SJCRH30 (cell line): ENCODE data around the gene HOXA13. TPM values are rescaled to one million over a fixed set of nuclear protein-coding genes. Genes with fewer than 3 reads are reported as not detected.

Experiments used
- DNase-seq, 2 experiments: peaks; one replicate each; pipeline ENCODE4 v3.0.0-alpha.2; 2015 to 2020
- H3K27ac ChIP-seq: fragments of 250-450 bp; sonication (Bioruptor Pico); 2 replicates; pipeline ENCODE4 v1.5.1; 2020; ENCODE audit warnings: mild to moderate bottlenecking, moderate library complexity
- H3K27me3 ChIP-seq: fragments of 250-450 bp; sonication (Bioruptor Pico); 2 replicates; pipeline ENCODE4 v1.5.1; 2020; ENCODE audit warnings: mild to moderate bottlenecking, moderate library complexity
- H3K36me3 ChIP-seq: fragments of 250-450 bp; sonication (Bioruptor Pico); 2 replicates; pipeline ENCODE4 v1.5.1; 2020; ENCODE audit warnings: mild to moderate bottlenecking, moderate library complexity
- H3K4me1 ChIP-seq: fragments of 250-450 bp; sonication (Bioruptor Pico); 2 replicates; pipeline ENCODE4 v1.5.1; 2020; ENCODE audit warnings: mild to moderate bottlenecking, moderate library complexity
- H3K4me3 ChIP-seq: fragments of 250-450 bp; sonication (Bioruptor Pico); 2 replicates; pipeline ENCODE4 v1.5.1; 2020; ENCODE audit warnings: mild to moderate bottlenecking, moderate library complexity
- H3K9me3 ChIP-seq: fragments of 250-450 bp; sonication (Bioruptor Pico); replicated peaks from 2 replicates; pipeline ENCODE4 v1.5.1; 2020; ENCODE audit warnings: mild to moderate bottlenecking, moderate library complexity
- total RNA-seq: library from RNA; depleted of rRNA; stranded (reverse); fragments of >200 nt; shearing (Covaris generic); gene quantifications from 2 replicates; pipeline ENCODE4 v1.2.3, GENCODE V29; 2014

Gene HOXA13
- total RNA-seq, 1 experiment from 2014 or later: 1.7 TPM

DNA sequence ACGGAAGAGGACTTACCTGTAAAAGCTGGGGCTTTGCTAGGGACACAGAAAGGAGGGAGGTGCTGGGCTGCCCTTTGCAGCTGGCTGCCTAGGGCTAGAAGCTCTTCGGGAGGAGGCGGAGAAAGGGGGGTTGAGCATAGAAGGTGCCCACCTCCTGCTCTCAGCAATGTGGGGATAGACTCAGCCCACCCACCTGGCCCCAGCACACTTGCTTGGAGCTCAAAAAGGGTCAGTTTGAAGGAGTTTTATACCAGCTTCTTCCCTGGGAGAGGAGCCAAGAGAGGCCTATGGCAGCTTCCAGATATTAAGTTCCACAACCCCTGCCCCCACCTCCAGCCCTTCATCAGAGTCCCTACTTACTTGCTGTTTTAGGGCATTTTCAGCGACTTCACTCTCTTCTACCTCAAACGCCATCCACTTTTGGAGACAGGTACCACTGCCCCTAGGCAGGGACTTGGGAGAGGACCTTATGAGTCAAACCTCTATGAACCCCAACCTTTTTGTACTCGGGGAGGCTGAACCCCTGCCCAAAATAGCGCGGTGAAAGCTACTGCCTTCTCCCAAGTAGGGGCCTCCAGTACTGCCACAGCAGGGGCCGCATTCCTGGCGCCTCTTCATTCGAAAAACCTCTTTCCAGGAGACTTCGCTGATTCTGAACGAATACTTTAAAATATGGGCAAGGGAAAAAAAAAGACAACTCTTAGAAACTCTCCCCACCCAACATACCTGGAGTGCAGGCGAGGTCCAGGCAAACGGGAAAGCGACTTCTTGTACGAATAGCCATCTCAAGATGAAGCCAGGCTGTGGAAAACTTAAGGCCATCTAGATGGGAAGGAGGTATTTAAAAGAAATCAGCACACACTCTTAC is 41.5 kb upstream of the HOXA13 start:
- Histone ChIP-seq H3K4me1 (no peaks in the 10 kb centered on the region), H3K27ac (no peak overlapping the region), H3K36me3 (no peaks in the 10 kb centered on the region), H3K4me3 (no peak overlapping the region), H3K9me3 (no peaks in the 10 kb centered on the region), H3K27me3 (peaks cover 4% of the 10 kb centered on the region; the same call in 1 of the 2 replicates)
- DNase-seq: no peak

- no peak overlapping the region for H3K4me3 ChIP-seq
- peaks cover 4% of the 10 kb centered on the region; the same call in 1 of the 2 replicates for H3K27me3 ChIP-seq
- no peaks in the 10 kb centered on the region for H3K9me3 ChIP-seq
- no peak for DNase-seq
- no peaks in the 10 kb centered on the region for H3K36me3 ChIP-seq
- H3K4me1 ChIP-seq: no peaks in the 10 kb centered on the region
- H3K27ac ChIP-seq: no peak overlapping the region
Measured at GRCh38 chr7:27240015-27240731, 40.3 kb upstream of the HOXA13 start.

DNA sequence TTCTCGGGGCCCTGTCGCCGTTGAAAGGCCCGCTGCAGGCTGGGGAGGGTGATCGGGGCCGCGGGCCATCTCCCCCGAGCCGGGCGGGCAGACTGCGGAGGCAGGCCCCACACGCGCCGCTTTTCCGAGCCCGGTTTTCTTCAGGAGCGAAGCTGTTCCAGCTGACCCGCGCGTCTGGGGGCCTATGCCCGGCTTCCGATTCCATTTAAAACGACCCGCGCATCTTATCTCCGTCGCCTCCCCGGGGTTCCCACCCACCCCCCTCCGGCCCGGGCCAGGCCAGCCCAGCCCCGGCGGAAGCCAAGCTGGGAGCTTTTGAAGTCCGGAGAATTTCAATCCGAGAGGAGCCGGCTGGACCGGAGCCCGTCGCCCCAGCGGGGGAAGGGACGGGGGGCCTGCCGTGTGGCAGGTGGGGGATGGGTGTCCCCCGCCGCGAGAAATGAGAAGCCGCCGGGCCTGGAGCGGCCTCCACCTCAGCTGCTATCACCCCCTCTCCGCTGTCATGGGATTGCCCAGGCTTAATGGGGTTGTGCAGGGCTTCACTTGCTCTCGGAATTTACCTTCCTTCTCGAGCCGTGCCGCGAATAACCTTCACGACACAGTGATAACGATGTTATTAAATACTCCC is 39.6 kb upstream of the HOXA13 start:
- DNase-seq: no peak
- Histone ChIP-seq H3K27me3 (peaks cover 4% of the 10 kb centered on the region; the same call in 1 of the 2 replicates), H3K27ac (no peak overlapping the region), H3K4me3 (no peak overlapping the region), H3K36me3 (no peaks in the 10 kb centered on the region), H3K4me1 (no peaks in the 10 kb centered on the region), H3K9me3 (no peaks in the 10 kb centered on the region)

DNA sequence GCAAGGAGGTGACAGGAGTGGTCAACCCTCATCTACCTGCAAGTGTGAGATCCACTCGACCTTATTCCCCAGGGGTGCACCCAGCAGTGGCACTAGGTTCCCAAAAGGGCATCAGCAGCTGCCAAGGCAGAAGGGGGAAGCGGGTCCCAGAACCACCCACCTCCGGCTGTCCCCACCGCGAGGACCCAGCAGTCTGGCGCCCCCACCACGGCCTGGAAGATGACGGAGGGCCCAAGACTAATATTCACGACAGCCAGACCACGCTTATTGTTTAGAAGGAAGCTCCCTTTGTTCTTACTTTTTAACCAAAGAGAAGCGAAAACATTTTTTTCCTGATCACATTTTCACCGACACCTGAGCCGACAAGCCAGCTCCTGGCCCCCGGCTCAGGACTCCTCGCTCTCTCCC is 39.1 kb upstream of the HOXA13 start:
- Histone ChIP-seq H3K4me3 (no peak overlapping the region), H3K27ac (no peak overlapping the region), H3K27me3 (peaks cover 4% of the 10 kb centered on the region; the same call in 1 of the 2 replicates), H3K36me3 (no peaks in the 10 kb centered on the region), H3K9me3 (no peaks in the 10 kb centered on the region), H3K4me1 (no peaks in the 10 kb centered on the region)
- no peak for DNase-seq

DNA sequence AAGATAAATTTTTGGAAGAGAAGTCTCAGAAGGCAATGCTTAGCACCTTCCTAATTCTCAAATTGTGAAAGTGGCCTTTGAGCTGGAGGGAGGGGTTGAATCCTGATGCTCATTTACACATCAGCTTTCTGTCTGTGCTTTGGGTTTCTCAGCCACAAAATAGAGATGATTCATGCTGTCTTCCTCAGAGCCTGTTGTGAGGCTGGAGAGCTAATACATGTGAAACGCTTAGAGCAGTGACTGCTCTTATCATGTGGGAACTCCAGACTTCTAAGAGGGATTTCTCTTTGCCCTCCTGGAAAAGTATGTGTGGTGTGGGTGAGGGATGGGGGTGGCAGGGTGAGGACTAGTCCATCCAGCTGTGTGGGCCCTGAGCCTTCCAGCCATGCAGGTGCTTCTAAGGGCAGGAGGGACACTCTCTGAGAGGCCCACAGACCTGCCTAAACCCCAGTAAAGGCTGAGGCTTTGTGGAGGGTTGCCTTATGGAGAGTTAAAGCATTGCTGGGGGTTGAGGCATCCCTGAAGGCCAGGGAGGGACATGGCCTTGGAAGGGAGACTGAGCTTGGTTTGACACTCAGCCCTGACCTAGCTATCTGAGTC is 37.9 kb upstream of the HOXA13 start:
- Histone ChIP-seq H3K9me3 (no peaks in the 10 kb centered on the region), H3K36me3 (no peaks in the 10 kb centered on the region), H3K27ac (no peak overlapping the region), H3K4me1 (no peaks in the 10 kb centered on the region), H3K27me3 (peaks cover 4% of the 10 kb centered on the region; the same call in 1 of the 2 replicates), H3K4me3 (no peak overlapping the region)
- no peak for DNase-seq

DNA sequence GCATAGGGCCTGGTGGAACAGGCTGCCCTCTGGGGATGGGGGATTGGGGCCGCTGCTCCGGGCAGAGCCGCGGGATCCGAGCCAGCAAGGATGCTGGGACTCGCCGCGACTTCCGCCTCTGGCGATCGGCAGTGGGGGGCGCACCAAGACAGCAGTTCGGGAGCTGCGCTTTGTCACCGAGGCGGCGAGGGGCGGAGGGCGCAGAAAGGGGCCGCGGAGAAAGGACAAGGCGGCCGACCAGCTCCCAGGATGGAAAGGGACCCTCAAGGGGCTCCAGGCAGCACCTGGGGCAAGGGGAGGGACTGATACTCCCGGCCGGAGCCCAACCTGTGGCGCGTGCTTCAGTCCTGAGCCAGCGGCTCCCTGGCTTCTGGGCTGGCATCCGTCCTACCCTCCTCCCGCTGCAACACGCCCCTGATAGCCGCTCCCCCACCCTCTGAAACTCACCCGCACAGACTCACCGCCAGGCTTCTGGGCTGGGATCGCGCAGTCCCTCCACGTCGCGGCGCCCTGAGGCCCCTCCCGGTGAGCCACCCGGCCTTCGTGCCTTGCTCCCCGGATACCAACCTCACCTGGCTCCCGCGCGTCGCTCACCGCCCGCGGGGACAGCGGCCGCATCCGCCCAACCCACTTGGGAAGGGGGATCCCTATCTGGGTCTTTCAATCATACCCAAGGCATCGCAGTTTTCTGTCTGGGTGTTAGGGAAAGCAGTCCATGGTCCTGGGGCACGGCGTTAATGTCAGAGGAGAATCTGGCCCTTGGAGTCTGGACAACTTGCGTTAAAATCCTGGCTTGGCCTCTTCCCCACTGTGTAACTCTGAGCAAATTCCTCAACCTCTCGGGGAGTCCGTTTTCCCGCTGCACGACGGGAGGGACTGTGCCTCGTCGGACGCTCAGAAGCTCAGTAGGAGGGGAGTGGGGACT is 35.8 kb upstream of the HOXA13 start:
- H3K27me3 ChIP-seq: peaks cover 4% of the 10 kb centered on the region; the same call in 1 of the 2 replicates
- peak overlapping the region; percentile 43 for H3K4me3 ChIP-seq
- H3K36me3 ChIP-seq: no peaks in the 10 kb centered on the region
- H3K27ac ChIP-seq: no peak overlapping the region
- no peaks in the 10 kb centered on the region for H3K9me3 ChIP-seq
- H3K4me1 ChIP-seq: no peaks in the 10 kb centered on the region
- peak in 1 of 2 experiments; percentile 32 for DNase-seq

DNA sequence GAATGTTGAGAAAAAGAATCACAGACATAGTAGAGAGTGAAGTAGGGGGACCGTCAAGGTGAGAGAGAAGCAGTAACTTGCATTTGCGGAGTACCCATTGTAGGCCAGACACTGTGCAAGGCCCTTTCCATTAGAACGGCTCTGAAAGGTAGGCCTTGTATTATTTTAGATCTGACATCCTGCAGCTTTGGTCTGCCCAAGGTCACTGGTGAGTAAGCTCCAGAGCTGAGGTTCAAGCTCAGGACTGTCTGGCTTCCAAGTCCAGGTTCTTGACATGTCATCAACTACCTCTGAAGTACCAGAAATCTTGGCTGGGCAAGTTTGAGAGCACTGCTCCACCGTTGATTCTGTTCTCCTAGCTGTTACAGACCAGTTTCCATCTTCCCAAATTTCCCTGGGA is 29.6 kb upstream of the HOXA13 start:
- no peak for DNase-seq
- no peaks in the 10 kb centered on the region for H3K36me3 ChIP-seq
- H3K4me3 ChIP-seq: no peak overlapping the region
- H3K4me1 ChIP-seq: no peaks in the 10 kb centered on the region
- H3K9me3 ChIP-seq: no peaks in the 10 kb centered on the region
- H3K27me3 ChIP-seq: 0 out of 2 replicates have a peak, but pooled peaks cover 5% of the 10 kb centered on the region
- no peak overlapping the region for H3K27ac ChIP-seq

- H3K36me3 ChIP-seq: no peaks in the 10 kb centered on the region
- no peaks in the 10 kb centered on the region for H3K9me3 ChIP-seq
- H3K4me1 ChIP-seq: no peaks in the 10 kb centered on the region
- H3K4me3 ChIP-seq: no peak overlapping the region
- no peak overlapping the region for H3K27ac ChIP-seq
- DNase-seq: no peak
- 0 out of 2 replicates have a peak, but pooled peaks cover 5% of the 10 kb centered on the region for H3K27me3 ChIP-seq
Measured at GRCh38 chr7:27224983-27225934, 25.4 kb upstream of the HOXA13 start.

GRCh38 chr7:27223941-27224575 is 24.2 kb upstream of the HOXA13 start:
- H3K4me1 ChIP-seq: no peaks in the 10 kb centered on the region
- no peak overlapping the region for H3K27ac ChIP-seq
- no peak for DNase-seq
- H3K9me3 ChIP-seq: no peaks in the 10 kb centered on the region
- H3K36me3 ChIP-seq: no peaks in the 10 kb centered on the region
- no peak overlapping the region for H3K4me3 ChIP-seq
- 0 out of 2 replicates have a peak, but pooled peaks cover 5% of the 10 kb centered on the region for H3K27me3 ChIP-seq

DNA sequence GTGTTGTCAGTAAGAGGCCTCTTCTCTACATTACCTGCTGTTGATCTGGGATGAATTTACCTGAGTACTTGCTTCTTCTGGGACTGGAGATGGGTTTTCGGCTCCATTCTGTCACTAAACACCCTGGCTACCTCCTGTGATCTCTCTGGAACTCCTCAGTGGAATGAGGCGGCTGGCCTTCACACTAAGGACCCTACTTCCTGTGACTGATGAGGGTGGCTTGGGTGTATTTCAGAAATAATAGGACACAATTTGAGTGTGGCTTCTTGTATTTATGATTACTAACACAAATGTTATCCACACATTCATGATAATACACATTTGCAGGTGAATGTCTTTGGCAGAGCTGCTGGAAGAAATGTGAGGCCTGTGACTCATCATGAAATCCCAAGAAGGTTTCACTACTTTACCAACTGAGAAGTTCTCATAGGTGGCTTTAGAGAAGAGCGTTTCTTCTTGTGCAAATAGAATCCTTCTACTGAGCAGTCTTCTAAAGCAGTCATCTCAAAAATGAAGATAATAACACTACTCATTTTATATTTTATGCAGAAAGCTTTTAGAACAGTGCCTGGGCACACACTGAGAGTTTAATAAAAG is 21.4 kb upstream of the HOXA13 start:
- DNase-seq: no peak
- no peak overlapping the region for H3K27ac ChIP-seq
- no peak overlapping the region for H3K4me3 ChIP-seq
- H3K9me3 ChIP-seq: no peaks in the 10 kb centered on the region
- H3K4me1 ChIP-seq: no peaks in the 10 kb centered on the region
- H3K27me3 ChIP-seq: peaks cover 5% of the 10 kb centered on the region; the same call in 1 of the 2 replicates
- no peaks in the 10 kb centered on the region for H3K36me3 ChIP-seq

DNA sequence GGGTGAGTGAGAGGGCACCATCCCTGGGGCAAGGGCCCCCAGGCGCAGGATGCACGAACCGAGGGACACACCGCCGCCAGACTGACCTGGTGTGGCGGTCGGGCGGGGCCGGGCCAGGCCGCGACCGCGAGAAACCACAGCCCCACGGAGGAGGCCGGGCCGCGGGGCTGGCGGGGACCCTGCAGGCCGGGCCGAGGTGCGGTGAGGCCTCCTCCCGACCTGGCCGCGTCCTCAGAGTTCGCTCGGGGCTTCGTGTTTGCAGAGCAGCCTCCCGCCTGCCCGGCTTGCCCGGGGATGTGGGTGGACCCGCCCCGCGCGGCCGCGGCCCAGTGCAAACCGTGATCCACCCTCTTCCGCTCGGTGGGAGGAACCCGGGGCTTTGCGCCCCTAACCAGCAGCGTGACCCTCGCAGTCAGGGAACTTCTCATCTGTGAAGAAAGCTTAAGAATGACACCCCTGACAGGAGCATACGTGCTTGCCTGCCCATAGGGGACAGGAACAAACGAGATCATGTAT is 20.6 kb upstream of the HOXA13 start:
- H3K4me3 ChIP-seq: no peak overlapping the region
- no peaks in the 10 kb centered on the region for H3K36me3 ChIP-seq
- H3K4me1 ChIP-seq: no peaks in the 10 kb centered on the region
- H3K27ac ChIP-seq: no peak overlapping the region
- DNase-seq: no peak
- peaks cover 5% of the 10 kb centered on the region; the same call in 1 of the 2 replicates for H3K27me3 ChIP-seq
- H3K9me3 ChIP-seq: no peaks in the 10 kb centered on the region

DNA sequence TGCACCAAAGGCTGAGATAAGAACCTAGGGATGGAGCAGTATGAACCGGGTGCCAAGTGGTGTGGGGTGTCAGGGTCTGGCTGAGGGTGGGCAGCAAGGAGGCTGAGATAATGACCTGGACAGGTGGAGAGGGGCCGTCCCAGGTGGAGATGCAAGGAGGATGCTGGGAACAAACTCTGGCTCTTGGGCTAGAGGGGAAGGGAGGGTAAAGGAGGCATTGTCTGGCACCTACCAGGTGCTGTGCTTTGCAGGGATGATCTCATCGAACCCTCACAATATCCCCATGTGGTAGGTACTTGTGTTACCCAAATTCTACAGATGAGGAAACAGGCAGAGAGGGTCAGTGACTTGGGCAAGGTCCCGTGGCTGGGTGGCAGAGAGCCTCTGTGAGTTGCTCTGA is 19.9 kb upstream of the HOXA13 start:
- Histone ChIP-seq H3K27ac (no peak overlapping the region), H3K4me1 (no peaks in the 10 kb centered on the region), H3K36me3 (no peaks in the 10 kb centered on the region), H3K27me3 (peaks cover 2% of the 10 kb centered on the region), H3K4me3 (no peak overlapping the region), H3K9me3 (no peaks in the 10 kb centered on the region)
- no peak for DNase-seq
